Neural progenitor cell (in vitro differentiated cells): ENCODE data around the gene ADAMTSL1. TPM values are rescaled to one million over a fixed set of nuclear protein-coding genes. Genes with fewer than 3 reads are reported as not detected.

Source experiments
- DNase-seq: peaks from one replicate; pipeline ENCODE4 v3.0.0-alpha.2; 2016; ENCODE audit warnings: low spot score
- H2AFZ ChIP-seq: fragments of 200-600 bp; sonication (generic); replicated peaks from 2 replicates; pipeline ENCODE4 v1.6.1; 2016; ENCODE audit warnings: antibody characterized with exemption
- H3F3A ChIP-seq: fragments of 200-600 bp; sonication (generic); 2 replicates; pipeline ENCODE4 v1.6.1; 2016; ENCODE audit warnings: antibody characterized with exemption, low read depth
- H3K27ac ChIP-seq: fragments of 200-600 bp; sonication (generic); 2 replicates; pipeline ENCODE4 v1.5.1; 2016; ENCODE audit warnings: mild to moderate bottlenecking
- H3K27me3 ChIP-seq: fragments of 200-600 bp; sonication (generic); 2 replicates; pipeline ENCODE4 v1.6.1; 2016; ENCODE audit warnings: mild to moderate bottlenecking, moderate library complexity
- H3K36me3 ChIP-seq: fragments of 200-600 bp; sonication (generic); 2 replicates; pipeline ENCODE4 v1.5.1; 2016
- H3K4me1 ChIP-seq: fragments of 200-600 bp; sonication (generic); 2 replicates; pipeline ENCODE4 v1.6.1; 2016; ENCODE audit warnings: mixed run types
- H3K4me2 ChIP-seq: fragments of 200-600 bp; sonication (generic); 2 replicates; pipeline ENCODE4 v1.6.1; 2016
- H3K4me3 ChIP-seq: fragments of 200-600 bp; sonication (generic); 2 replicates; pipeline ENCODE4 v1.5.1; 2016
- H3K79me2 ChIP-seq: fragments of 200-600 bp; sonication (generic); 2 replicates; pipeline ENCODE4 v1.6.1; 2016; ENCODE audit warnings: low read depth
- H3K9ac ChIP-seq: fragments of 200-600 bp; sonication (generic); 2 replicates; pipeline ENCODE4 v1.6.1; 2016
- H3K9me3 ChIP-seq: fragments of 200-600 bp; sonication (generic); 2 replicates; pipeline ENCODE4 v1.5.1; 2016; ENCODE audit warnings: low read depth
- H4K20me1 ChIP-seq: fragments of 200-600 bp; sonication (generic); 2 replicates; pipeline ENCODE4 v1.6.1; 2016; ENCODE audit warnings: low read depth
- H3K27ac Mint-ChIP-seq: 3 replicates; pipeline ENCODE4 v1.8.0; 2021; ENCODE audit warnings: mixed read lengths
- H3K27me3 Mint-ChIP-seq: 2 replicates; pipeline ENCODE4 v1.8.0; 2022; ENCODE audit warnings: low read depth, mild to moderate bottlenecking, inconsistent platforms, moderate library complexity, mixed read lengths; ENCODE audit not compliant: insufficient read depth
- H3K36me3 Mint-ChIP-seq: 3 replicates; pipeline ENCODE4 v1.8.0; 2021; ENCODE audit warnings: mixed read lengths
- H3K4me1 Mint-ChIP-seq: 3 replicates; pipeline ENCODE4 v1.8.0; 2021; ENCODE audit warnings: mixed read lengths
- H3K4me3 Mint-ChIP-seq: 3 replicates; pipeline ENCODE4 v1.8.0; 2021; ENCODE audit warnings: mild to moderate bottlenecking, moderate library complexity, mixed read lengths
- H3K9me3 Mint-ChIP-seq: 3 replicates; pipeline ENCODE4 v1.8.0; 2020; ENCODE audit warnings: mixed read lengths
- CTCF ChIP-seq: fragments of 200-600 bp; sonication (generic); IDR thresholded peaks from 2 replicates; pipeline ENCODE4 v1.5.1; 2017; ENCODE audit warnings: antibody characterized with exemption, mild to moderate bottlenecking
- EZH2 ChIP-seq: fragments of 200-600 bp; sonication (generic); IDR thresholded peaks from 2 replicates; pipeline ENCODE4 v1.6.1; 2017; ENCODE audit warnings: antibody characterized with exemption, mild to moderate bottlenecking, moderate library complexity
- EZH2phosphoT487 ChIP-seq: fragments of 200-600 bp; sonication (generic); IDR thresholded peaks from 2 replicates; pipeline ENCODE4 v1.6.1; 2017; ENCODE audit warnings: antibody characterized with exemption
- total RNA-seq: library from RNA; depleted of rRNA; stranded (reverse); fragments of >200 nt; gene quantifications from 2 replicates; pipeline ENCODE4 v1.2.3, GENCODE V29; 2015; ENCODE audit warnings: low replicate concordance

The ADAMTSL1 gene
- total RNA-seq, 1 donor from 2014 or later: 0.73 TPM

- Histone ChIP-seq H2AFZ (no peak overlapping the region), H3K4me1 (no peaks in the 10 kb centered on the region), H3K27me3 (no peaks in the 10 kb centered on the region), H3K27ac (no peak overlapping the region), H3K9me3 (no peaks in the 10 kb centered on the region), H3K36me3 (no peaks in the 10 kb centered on the region), H3K4me3 (no peak overlapping the region), H3K9ac (no peak overlapping the region), H3F3A (no peaks in the 10 kb centered on the region), H3K79me2 (no peaks in the 10 kb centered on the region), H3K4me2 (no peak overlapping the region), H4K20me1 (no peaks in the 10 kb centered on the region)
- H3K27ac Mint-ChIP-seq: no peak overlapping the region
- no peaks in the 10 kb centered on the region for H3K9me3 Mint-ChIP-seq
- H3K36me3 Mint-ChIP-seq: no peaks in the 10 kb centered on the region
- TF ChIP-seq CTCF (no peak), EZH2phosphoT487 (no peak), EZH2 (no peak)
- peaks cover 4% of the 10 kb centered on the region for H3K27me3 Mint-ChIP-seq
- H3K4me1 Mint-ChIP-seq: peaks cover 13% of the 10 kb centered on the region
- no peak overlapping the region for H3K4me3 Mint-ChIP-seq
- DNase-seq: no peak
Measured at GRCh38 chr9:18717759-18718158, 243.8 kb downstream of the ADAMTSL1 start.

- Mint-ChIP-seq H3K36me3 (no peaks in the 10 kb centered on the region), H3K27ac (no peak overlapping the region), H3K9me3 (no peaks in the 10 kb centered on the region), H3K4me3 (no peak overlapping the region), H3K4me1 (peaks cover 13% of the 10 kb centered on the region), H3K27me3 (peaks cover 4% of the 10 kb centered on the region)
- no peaks in the 10 kb centered on the region for H3K9me3 ChIP-seq
- DNase-seq: no peak
- no peaks in the 10 kb centered on the region for H4K20me1 ChIP-seq
- no peak for TF ChIP-seq CTCF
- no peak for TF ChIP-seq EZH2
- no peak for TF ChIP-seq EZH2phosphoT487
- no peaks in the 10 kb centered on the region for H3K4me1 ChIP-seq
- H3K4me3 ChIP-seq: no peak overlapping the region
- H3F3A ChIP-seq: no peaks in the 10 kb centered on the region
- H3K27me3 ChIP-seq: no peaks in the 10 kb centered on the region
- H3K4me2 ChIP-seq: no peak overlapping the region
- H3K27ac ChIP-seq: no peak overlapping the region
- H3K9ac ChIP-seq: no peak overlapping the region
- H3K79me2 ChIP-seq: no peaks in the 10 kb centered on the region
- H3K36me3 ChIP-seq: no peaks in the 10 kb centered on the region
- no peak overlapping the region for H2AFZ ChIP-seq
Measured at GRCh38 chr9:18718393-18718792, 244.4 kb downstream of the ADAMTSL1 start.

DNA sequence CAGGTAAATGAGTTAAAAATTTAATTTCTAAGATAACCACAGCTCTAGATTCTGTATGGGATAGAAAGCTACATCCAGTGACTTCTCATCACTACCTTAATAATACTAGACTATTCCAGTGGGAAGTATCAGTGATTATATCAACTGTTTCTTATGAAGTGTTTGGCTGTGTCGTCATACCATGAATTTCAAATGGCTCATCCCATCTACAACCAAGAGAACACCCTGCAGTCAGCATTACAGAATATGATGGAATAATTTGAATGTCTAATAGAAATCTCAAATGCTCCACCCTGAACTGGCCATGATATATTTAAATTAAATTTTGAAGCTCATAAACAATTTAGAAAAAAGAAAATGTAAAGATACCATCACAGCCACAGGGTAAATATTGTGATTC is 245.0 kb downstream of the ADAMTSL1 start:
- H3K4me1 Mint-ChIP-seq: peaks cover 15% of the 10 kb centered on the region
- Histone ChIP-seq H2AFZ (no peak overlapping the region), H3K79me2 (no peaks in the 10 kb centered on the region), H3K4me2 (no peak overlapping the region), H3K4me1 (no peaks in the 10 kb centered on the region), H3K27ac (no peak overlapping the region), H4K20me1 (no peaks in the 10 kb centered on the region), H3K4me3 (no peak overlapping the region), H3K9me3 (no peaks in the 10 kb centered on the region), H3F3A (no peaks in the 10 kb centered on the region), H3K9ac (no peak overlapping the region), H3K27me3 (no peaks in the 10 kb centered on the region), H3K36me3 (no peaks in the 10 kb centered on the region)
- H3K9me3 Mint-ChIP-seq: no peaks in the 10 kb centered on the region
- H3K36me3 Mint-ChIP-seq: no peaks in the 10 kb centered on the region
- DNase-seq: no peak
- H3K27ac Mint-ChIP-seq: no peak overlapping the region
- no peak overlapping the region for H3K4me3 Mint-ChIP-seq
- no peak for TF ChIP-seq CTCF
- TF ChIP-seq EZH2phosphoT487: no peak
- no peak for TF ChIP-seq EZH2
- peaks cover 4% of the 10 kb centered on the region for H3K27me3 Mint-ChIP-seq

DNA sequence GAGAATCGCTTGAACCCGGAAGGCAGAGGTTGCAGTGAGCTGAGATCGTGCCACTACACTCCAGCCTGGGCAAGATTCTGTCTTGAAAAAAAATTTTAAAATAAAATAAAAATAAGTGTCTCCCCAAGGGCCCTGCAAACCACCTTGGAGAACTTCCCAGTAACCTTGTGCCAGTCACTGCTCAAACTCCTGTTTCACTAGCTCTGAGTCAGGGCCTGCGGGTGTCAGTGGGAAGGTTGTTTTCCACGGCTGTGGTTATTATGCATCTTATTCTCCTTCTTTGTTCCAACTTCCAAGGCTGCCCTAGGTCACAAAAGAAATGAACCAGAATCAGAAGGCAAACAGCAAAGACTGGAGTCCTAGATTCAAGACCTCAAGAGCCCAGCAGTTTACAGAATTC is 246.7 kb downstream of the ADAMTSL1 start:
- H3K4me2 ChIP-seq: no peak overlapping the region
- H3K79me2 ChIP-seq: no peaks in the 10 kb centered on the region
- H3K9me3 Mint-ChIP-seq: no peaks in the 10 kb centered on the region
- H3K4me3 Mint-ChIP-seq: no peak overlapping the region
- H3K27me3 ChIP-seq: no peaks in the 10 kb centered on the region
- TF ChIP-seq CTCF (no peak), EZH2phosphoT487 (no peak), EZH2 (no peak)
- H3K4me1 Mint-ChIP-seq: peaks cover 16% of the 10 kb centered on the region
- H3K9ac ChIP-seq: no peak overlapping the region
- no peaks in the 10 kb centered on the region for H3F3A ChIP-seq
- no peak for DNase-seq
- no peak overlapping the region for H3K27ac ChIP-seq
- H3K27me3 Mint-ChIP-seq: peaks cover 4% of the 10 kb centered on the region
- no peaks in the 10 kb centered on the region for H3K36me3 Mint-ChIP-seq
- no peaks in the 10 kb centered on the region for H4K20me1 ChIP-seq
- no peak overlapping the region for H3K27ac Mint-ChIP-seq
- H3K4me3 ChIP-seq: no peak overlapping the region
- no peak overlapping the region for H2AFZ ChIP-seq
- H3K36me3 ChIP-seq: no peaks in the 10 kb centered on the region
- H3K9me3 ChIP-seq: no peaks in the 10 kb centered on the region
- H3K4me1 ChIP-seq: no peaks in the 10 kb centered on the region
